HCT116 (cell line): ENCODE data around the gene SMAGP.

Experiments
- POLR2AphosphoS5 ChIP-seq: IDR thresholded peaks from 2 replicates; pipeline ENCODE4 v1.6.1; 2011; ENCODE audit warnings: mild to moderate bottlenecking, low read depth, low read length, moderate library complexity
- TF ChIP-seq, protein P1 (sequence below), 3 experiments: fragments of 200-600 bp in 1 of 3; sonication (generic) in 1 of 3; IDR thresholded peaks in 2 of 3; conservative IDR thresholded peaks in 1 of 3; 2 replicates each; pipeline ENCODE4 v1.5.1; 2012 to 2017; ENCODE audit warnings: low read depth in 2 of 3, low read length in 2 of 3, antibody characterized with exemption in 1 of 3, borderline replicate concordance in 1 of 3, control low read depth in 1 of 3, mild to moderate bottlenecking in 1 of 3, mixed read lengths in 1 of 3, mixed run types in 1 of 3, moderate library complexity in 1 of 3; ENCODE audit not compliant: insufficient read depth in 1 of 3
- TF ChIP-seq, protein P2 (sequence below): IDR thresholded peaks from 2 replicates; pipeline ENCODE4 v1.6.1; 2012; ENCODE audit warnings: low read depth

- no peak for TF ChIP-seq POLR2AphosphoS5
- TF ChIP-seq, protein P1, sequence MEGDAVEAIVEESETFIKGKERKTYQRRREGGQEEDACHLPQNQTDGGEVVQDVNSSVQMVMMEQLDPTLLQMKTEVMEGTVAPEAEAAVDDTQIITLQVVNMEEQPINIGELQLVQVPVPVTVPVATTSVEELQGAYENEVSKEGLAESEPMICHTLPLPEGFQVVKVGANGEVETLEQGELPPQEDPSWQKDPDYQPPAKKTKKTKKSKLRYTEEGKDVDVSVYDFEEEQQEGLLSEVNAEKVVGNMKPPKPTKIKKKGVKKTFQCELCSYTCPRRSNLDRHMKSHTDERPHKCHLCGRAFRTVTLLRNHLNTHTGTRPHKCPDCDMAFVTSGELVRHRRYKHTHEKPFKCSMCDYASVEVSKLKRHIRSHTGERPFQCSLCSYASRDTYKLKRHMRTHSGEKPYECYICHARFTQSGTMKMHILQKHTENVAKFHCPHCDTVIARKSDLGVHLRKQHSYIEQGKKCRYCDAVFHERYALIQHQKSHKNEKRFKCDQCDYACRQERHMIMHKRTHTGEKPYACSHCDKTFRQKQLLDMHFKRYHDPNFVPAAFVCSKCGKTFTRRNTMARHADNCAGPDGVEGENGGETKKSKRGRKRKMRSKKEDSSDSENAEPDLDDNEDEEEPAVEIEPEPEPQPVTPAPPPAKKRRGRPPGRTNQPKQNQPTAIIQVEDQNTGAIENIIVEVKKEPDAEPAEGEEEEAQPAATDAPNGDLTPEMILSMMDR (IDR thresholded peaks at IDR 0.05 in 2 of 3, conservative IDR thresholded peaks at IDR 0.05 in 1 of 3; ENCODE audit: borderline replicate concordance in 1 of 3, insufficient read depth in 1 of 3, low read depth in 2 of 3, low read length in 2 of 3), result no peak
- TF ChIP-seq, protein P2, sequence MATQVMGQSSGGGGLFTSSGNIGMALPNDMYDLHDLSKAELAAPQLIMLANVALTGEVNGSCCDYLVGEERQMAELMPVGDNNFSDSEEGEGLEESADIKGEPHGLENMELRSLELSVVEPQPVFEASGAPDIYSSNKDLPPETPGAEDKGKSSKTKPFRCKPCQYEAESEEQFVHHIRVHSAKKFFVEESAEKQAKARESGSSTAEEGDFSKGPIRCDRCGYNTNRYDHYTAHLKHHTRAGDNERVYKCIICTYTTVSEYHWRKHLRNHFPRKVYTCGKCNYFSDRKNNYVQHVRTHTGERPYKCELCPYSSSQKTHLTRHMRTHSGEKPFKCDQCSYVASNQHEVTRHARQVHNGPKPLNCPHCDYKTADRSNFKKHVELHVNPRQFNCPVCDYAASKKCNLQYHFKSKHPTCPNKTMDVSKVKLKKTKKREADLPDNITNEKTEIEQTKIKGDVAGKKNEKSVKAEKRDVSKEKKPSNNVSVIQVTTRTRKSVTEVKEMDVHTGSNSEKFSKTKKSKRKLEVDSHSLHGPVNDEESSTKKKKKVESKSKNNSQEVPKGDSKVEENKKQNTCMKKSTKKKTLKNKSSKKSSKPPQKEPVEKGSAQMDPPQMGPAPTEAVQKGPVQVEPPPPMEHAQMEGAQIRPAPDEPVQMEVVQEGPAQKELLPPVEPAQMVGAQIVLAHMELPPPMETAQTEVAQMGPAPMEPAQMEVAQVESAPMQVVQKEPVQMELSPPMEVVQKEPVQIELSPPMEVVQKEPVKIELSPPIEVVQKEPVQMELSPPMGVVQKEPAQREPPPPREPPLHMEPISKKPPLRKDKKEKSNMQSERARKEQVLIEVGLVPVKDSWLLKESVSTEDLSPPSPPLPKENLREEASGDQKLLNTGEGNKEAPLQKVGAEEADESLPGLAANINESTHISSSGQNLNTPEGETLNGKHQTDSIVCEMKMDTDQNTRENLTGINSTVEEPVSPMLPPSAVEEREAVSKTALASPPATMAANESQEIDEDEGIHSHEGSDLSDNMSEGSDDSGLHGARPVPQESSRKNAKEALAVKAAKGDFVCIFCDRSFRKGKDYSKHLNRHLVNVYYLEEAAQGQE, result no peak
Measured at GRCh38 chr12:51263341-51263740, 6.9 kb downstream of the SMAGP start.
